H1 (cell line): ENCODE data around the gene TBX5. TPM values are rescaled to one million over a fixed set of nuclear protein-coding genes. Genes with fewer than 3 reads are reported as not detected.

Experiments
- RNF2 ChIP-seq: fragments of 200-900, 300-1000 bp; sonication (generic); IDR thresholded peaks from 2 replicates; pipeline ENCODE4 v1.7.1; 2016; ENCODE audit warnings: borderline replicate concordance, low read depth, mild to moderate bottlenecking, antibody characterized with exemption, low read length; ENCODE audit not compliant: poor library complexity, severe bottlenecking; ENCODE audit errors: missing control alignments
- polyA plus RNA-seq, 7 experiments: library from polyadenylated mRNA; depleted of rRNA in 3 of 7; stranded (reverse) in 5 of 7; unstranded in 2 of 7; fragments of >200 nt in 5 of 7; fragments of 200-250 nt in 2 of 7; gene quantifications; 1 replicate in 5 of 7; 2 replicates in 1 of 7; 4 replicates in 1 of 7; pipeline versions ENCODE4 v1.2.1 to v1.2.3, GENCODE V29; 2011 to 2013; ENCODE audit warnings: missing spikeins in 2 of 7, mixed read lengths in 2 of 7
- total RNA-seq: library from RNA; stranded (reverse); fragmentation: NEBNext Ultra II Directional; extraction: Animal tissue kit (Norgen Biotek cat#: 25700); gene quantifications from 2 replicates; pipeline ENCODE4 v1.2.1, GENCODE V29; 2021

TBX5 gene
- total and polyA plus RNA-seq, 2 of the 8 experiments (the other 6 are each of a cell fraction or from before 2014, with no cell fraction given): 0.05 TPM; not detected in 1

GRCh38 chr12:114407842-114408411 lies 2.0 kb upstream of the TBX5 start (continued):
- no peak for TF ChIP-seq RNF2
